K562 (cell line): Measurements from ENCODE around the gene ZNF648.

ENCODE experiments used
- BACH1 ChIP-seq: fragments of 200-800 bp; sonication (Bioruptor generic); IDR thresholded peaks from 2 replicates; pipeline ENCODE4 v1.6.1; 2016; ENCODE audit warnings: missing genetic modification characterization, missing compliant biosample characterization
- BDP1 ChIP-seq: IDR thresholded peaks from 3 replicates; pipeline ENCODE4 v1.6.1; 2011; ENCODE audit not compliant: insufficient read length, insufficient read depth
- ZNF133 ChIP-seq: fragments of 250-450 bp; sonication (Bioruptor Pico); IDR thresholded peaks from 2 replicates; pipeline ENCODE4 v1.4.0; 2020; ENCODE audit warnings: mild to moderate bottlenecking
- TF ChIP-seq, protein P1 (sequence below), 3 experiments: IDR thresholded peaks in 2 of 3; conservative IDR thresholded peaks in 1 of 3; 2 replicates each; pipeline ENCODE4 v1.5.1; 2011 to 2012; ENCODE audit warnings: low read length in 3 of 3, mild to moderate bottlenecking in 3 of 3, control low read depth in 2 of 3, improper control_type of control experiment in 1 of 3, inconsistent platforms in 1 of 3, low read depth in 1 of 3, mixed read lengths in 1 of 3, moderate library complexity in 1 of 3; ENCODE audit not compliant: insufficient read depth in 2 of 3

DNA sequence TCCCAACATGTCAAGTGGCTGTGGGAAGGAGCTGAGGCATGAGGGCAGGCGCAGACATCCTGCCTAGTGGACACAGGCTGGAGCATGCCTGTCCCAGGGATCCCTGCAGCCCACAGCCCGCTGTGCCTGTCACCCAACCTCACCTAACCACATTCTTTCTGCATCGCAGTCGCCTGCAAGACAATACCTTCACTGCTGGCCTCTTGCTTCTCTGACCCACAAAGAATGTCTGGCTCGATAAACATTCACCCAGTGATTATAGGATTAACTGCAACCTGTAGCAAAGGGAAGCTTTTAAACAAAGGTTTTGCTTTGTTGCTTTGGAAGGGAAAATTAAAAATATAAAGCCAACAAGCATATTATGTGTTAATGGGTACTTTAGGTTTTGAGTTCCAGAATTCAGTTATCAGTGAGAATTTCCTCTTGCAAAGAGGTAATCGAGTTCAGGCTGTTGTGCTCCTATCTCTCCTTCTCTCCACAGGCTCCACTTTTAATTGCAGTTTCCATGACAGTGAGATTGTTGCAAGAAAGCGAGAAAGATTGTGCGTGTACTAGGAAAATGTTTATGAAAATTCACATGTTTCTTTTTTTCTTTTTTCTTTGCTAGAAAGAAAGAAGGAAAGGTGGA lies 40.0 kb upstream of the ZNF648 start:
- TF ChIP-seq ZNF133 (CRISPR knock-in tag), result no peak
- TF ChIP-seq BDP1, result no peak
- no peak for TF ChIP-seq BACH1 (tag)
- TF ChIP-seq, protein P1, sequence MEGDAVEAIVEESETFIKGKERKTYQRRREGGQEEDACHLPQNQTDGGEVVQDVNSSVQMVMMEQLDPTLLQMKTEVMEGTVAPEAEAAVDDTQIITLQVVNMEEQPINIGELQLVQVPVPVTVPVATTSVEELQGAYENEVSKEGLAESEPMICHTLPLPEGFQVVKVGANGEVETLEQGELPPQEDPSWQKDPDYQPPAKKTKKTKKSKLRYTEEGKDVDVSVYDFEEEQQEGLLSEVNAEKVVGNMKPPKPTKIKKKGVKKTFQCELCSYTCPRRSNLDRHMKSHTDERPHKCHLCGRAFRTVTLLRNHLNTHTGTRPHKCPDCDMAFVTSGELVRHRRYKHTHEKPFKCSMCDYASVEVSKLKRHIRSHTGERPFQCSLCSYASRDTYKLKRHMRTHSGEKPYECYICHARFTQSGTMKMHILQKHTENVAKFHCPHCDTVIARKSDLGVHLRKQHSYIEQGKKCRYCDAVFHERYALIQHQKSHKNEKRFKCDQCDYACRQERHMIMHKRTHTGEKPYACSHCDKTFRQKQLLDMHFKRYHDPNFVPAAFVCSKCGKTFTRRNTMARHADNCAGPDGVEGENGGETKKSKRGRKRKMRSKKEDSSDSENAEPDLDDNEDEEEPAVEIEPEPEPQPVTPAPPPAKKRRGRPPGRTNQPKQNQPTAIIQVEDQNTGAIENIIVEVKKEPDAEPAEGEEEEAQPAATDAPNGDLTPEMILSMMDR (IDR thresholded peaks at IDR 0.05 in 2 of 3, conservative IDR thresholded peaks at IDR 0.05 in 1 of 3; ENCODE audit: insufficient read depth in 2 of 3, low read depth in 1 of 3, low read length in 3 of 3), result no peak
